ENCODE data around the gene LMNB1.
A peak's percentile ranks its signal among the peaks of the same experiment; 100 is the strongest.

The LMNB1 gene

DNA sequence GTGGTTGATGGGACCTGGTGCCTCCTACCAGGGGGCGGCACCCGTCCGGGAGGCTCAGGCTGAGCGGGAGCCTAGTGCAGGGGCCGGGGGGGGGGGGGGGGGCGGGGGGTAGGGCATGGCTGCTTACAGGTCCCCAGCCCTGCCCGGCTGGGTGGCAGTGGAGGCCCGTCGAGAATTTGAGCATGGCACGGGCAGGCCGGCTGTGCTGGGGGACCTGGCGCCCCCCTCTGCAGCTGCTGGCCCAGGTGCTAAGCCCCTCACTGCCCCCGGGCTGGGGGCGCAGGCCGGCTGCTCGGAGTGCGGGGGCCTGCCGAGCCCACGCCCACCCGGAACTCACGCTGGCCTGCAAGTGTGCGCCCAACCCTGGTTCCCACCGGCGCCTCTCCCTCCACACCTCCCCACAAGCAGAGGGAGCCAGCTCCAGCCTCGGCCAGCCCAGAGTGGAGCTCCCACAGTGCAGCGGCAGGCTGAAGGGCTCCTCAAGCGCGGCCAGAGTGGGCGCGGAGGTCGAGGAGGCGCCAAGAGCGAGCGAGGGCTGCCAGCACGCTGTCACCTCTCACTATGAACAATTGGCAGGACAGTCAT, 77.7 kb downstream of the LMNB1 start:
- no peak for DNase-seq (ENCODE audit: low read depth, low spot score)

DNA sequence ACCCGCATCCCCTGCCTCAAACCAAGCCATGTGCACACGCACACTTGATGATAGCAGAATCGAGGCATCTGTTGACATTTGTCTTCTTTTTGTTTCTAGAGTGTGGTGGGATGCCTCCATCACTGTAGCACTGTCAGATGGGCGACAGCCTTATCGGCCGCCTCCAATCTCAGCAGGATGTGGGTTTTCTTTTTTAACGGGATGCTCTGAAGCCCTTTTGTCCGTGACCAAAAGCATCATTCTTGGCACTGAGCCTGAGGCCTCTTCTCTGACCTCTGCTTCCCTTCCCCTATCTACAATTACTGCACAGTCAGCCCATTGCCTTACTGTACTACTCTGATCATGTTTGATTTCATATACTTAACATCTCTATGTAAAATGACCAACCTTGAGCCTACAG, 78.3 kb downstream of the LMNB1 start:
- DNase-seq (ENCODE audit: low read depth, low spot score): no peak

DNA sequence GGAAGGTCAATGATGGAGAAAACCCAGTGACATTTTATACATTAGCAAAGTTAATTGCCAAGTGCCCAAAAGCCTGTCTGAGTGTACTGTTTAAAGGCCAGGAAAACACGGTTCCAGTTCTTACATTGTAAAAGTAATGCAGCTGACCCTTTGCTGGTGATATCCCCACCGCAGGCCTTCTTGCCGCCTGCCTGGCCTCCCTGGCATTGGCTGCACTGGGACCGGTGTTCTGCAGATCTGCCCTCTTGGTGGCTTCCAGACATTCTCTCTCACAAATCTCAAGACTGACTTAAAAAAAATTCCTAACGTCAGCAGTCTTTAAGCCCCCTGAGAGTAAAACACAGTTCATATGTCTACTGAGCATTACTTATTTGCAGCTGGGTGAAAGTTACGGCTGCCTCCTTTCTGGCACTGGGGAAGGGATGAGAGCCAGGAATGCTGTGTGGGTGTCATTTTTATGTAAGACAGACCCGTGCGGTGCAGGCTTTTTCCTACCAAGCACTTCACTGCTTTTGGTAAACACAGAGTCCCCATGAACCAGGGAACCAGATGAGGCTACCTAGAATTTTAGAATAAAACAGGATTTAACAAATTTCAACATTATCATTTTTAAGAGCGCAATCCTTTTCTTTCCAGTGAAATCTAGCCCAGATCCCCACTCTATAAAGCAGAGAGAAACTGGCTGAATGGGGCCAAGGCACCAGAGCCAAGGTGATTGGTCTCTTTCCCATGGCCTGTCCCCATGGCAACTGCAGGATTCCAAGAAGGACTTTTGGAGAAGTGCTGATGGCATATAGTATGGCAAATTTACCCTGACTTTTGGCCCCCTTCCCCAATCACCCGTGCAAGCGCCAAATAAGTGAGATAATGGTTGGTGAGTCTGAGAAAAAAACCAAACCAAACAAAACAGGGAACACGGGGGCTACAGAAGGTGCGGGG, 80.8 kb downstream of the LMNB1 start:
- no peak for DNase-seq (ENCODE audit: low read depth, low spot score)

DNA sequence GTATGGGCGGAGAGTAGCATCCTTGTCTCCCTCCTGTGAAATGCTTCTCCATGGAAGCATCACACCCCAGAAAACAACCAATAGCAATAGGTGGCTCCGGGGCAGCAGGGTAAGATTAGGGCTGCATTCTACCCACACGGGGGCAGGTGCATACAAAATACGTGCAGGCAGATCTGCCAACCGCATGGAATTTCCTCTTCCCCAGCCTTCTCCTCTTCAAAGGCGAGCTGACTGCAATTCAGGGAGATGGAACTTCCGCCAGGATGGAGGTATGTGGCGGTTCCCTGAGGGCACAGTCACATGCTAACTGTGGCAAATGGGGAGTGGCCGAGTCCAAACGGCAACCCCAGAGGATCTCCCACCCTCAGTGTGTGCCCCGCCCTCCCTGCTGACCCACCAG, 81.5 kb downstream of the LMNB1 start:
- no peak for DNase-seq (ENCODE audit: low read depth, low spot score)

DNA sequence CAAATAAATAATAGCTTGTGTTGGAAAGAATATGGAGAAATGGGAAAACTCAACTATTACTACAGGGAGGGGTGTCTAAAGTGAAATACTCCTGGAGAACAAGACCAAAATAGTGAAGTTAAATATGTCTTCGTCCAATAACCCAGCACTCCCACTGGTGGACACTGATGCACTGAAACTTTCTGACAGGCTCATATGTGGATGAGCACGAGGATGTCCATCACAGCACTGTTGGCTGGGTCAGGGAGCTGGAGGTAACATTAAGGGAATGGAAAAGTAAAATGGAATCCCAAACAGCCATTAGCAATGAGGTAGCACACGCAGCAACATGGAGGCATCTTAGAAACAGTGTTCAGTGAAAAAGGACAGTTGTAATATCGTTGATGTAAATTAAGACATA, 86.5 kb downstream of the LMNB1 start:
- no peak for DNase-seq (ENCODE audit: low read depth, low spot score)

DNA sequence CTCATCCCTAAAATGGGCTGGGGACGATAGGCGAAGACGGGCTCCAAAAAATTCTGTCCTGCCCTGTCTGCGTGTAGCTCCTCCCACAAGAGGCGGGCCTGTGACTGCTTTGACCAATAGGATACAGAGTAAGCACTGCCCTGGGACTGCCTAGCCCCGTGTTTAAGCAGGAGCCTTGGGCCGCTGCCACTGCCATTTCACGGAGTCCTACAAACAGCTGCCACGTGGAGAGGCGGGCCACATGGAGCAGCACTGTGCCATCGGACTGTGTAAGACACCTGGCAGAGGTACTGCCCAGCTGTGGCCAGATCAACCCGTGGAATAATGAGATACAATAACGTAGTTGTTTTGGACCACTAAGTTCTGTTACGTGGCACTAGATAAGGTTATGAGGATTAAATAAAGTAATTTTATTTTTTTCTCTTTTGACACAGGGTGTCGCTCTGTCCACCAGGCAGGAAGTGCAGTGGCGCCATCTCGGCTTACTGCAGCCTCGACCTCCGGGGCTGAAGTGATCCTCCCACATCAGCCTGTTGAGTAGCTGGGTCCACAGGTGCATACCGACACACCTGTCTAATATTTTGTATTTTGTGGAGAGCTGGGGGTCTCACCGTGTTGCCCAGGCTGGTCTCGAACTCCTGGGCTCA, 87.2 kb downstream of the LMNB1 start:
- no peak for DNase-seq (ENCODE audit: low read depth, low spot score)

DNA sequence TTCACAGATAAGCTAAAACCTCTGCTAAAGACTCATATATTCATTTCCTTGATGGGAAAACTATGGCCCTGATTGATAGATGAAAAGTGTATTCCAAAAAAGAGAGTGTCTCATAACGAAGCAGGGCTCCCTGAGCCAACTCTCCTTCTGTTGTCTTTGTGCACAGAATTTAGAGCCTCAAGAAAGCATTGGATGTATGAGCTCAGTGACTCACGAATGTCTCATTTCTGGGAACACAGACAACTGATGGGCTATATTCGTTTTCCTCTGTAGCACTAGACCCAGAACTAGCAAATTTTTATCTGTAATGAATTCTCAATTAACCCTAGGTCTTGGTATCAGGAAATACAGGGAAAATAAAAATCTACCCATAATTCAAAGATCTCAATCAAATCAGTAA, 88.4 kb downstream of the LMNB1 start:
- DNase-seq (ENCODE audit: low read depth, low spot score): peak; percentile 67

DNA sequence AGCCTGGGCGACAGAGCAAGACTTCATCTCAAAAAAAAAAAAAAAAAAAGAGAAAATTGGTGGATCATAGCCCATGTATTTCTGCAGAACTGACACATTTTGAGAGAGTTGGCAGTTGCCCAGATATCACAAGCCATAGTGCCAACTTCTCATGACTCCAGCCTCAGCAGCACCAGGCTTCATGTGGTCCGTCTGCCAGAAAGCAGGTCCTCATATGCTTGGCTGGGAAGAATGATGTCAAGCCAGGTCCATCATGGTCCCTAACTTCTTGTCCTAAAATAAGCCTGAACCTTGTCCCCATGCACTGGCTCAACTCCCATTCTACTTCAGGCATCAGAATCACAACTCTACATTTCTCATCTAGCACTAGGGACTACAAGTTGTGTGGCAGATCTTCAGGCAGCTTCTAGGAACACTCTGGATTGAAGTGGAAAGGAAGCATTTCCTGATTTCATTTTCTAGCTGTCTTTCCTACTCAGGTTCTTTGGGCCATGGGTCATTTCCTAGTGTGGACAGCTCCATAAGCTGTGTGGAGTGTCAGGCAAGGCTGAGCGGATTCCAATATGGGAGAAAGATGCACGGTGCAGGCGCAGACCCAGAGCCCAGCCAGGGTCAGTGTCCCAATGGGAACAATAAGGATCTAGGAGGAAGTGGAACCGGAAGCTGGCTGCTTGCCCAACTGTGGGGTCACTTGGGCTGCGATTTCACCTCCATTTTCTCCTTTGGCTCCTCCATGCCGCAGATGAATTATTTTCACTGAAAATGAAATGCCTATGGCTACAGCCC, 90.1 kb downstream of the LMNB1 start:
- DNase-seq (ENCODE audit: low read depth, low spot score): no peak

DNA sequence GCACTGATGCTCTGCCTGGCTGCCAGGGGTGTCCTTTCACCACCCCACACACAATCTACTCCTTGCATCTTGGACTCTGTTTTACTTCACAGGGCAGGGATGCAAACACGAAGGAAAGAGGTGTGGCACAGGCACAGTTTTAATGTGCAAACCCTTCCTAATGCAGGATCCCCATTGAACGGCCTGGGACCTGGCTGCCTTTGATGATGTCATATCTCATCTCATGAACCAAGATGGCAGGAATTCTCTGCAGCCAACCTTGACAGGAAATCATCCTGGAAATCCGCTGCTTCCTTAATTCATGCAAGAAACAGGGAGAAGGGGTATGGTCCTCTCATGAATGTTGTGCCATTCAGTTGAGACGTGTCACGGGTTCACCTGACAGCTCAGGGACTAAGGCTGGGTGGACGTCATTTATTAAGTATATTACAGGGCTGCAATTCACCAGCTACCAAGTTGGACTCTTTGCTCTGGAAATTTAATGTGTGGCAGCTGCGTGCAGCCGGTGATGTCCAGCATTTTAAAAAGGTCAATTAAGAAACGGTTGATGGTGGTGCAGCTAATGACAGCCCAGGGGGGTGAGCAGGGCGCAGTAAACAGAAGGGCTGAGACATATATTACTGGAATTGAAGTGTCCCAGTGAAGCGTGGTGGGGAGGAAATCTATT, 91.5 kb downstream of the LMNB1 start:
- no peak for DNase-seq (ENCODE audit: low read depth, low spot score)

DNA sequence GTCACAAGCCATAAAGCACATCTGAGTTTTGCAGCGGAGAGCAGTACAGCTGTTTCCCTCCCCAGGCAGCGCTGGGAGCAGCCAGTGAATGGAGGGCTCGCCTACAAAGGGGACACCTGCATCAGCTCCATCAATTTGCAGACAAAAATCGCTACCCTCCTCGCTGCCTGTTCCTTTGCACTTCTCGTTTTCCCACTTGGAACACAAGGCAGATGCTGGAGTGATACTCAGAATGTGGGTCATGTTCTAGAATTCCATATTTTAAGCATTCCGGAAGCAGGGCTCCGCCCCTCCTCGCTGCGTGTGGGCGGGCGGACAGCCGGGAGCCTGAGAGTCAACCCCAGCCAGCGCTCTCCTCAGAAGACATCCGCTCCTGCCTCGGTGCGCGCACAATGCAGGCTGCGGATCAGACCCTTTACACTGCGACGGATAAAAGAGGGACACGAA, 92.1 kb downstream of the LMNB1 start:
- peak; percentile 43 for DNase-seq (ENCODE audit: low read depth, low spot score)

DNA sequence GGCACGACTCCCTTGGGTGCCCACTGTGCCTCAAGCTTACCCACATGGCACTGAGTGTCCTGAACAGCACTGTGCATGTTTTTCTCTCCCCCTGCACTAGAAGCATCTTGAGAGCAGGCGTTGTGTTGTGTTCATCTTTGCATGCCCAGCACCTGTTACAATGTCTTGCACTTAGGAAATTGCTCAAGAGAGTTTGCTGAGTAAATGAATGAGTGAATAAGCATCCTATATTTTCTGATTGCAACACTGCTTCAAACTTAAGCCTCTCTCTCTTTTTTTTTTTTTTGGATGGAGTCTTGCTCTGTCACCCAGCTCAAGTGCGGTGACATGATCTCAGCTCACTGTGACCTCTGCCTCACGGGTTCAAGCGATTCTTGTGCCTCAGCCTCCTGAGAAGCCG, 94.5 kb downstream of the LMNB1 start:
- no peak for DNase-seq (ENCODE audit: low read depth, low spot score)

DNA sequence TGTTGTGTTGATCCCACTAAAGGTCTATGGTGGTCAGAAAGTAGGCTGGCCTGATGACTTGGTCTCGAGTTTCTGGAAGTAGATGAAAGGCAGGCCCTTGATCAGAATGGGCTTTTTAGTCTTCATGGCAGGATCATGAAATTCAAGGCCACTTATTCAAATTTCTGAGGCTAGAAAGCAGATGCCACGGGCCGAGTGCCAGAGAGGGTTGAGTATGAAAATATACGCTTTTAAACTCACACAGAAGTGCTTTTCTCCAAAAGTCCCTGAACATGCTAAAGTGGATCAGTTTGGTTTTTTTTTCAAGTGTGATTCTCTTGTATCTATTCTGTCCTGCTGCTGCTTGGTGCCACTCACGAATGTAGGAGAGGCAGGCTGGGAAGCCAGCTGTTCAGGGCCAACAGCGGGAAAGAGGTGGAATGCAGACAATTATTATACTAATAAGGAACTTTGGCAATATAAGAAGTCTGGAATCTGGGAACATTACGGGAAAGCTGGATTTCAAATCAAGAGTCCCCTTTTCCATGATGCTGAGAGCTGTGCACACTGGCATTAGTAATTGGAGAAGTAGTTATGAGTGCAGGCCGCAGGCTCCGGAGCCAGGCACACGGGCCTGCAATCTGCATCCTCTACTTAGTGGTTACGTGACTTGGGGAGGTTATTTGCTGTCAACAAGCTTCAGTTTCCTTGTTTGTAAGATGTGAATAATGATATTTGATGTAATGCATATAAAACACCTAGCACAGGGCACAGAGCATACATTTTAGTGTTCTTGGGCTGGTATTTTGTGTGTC, 95.8 kb downstream of the LMNB1 start:
- no peak for DNase-seq (ENCODE audit: low read depth, low spot score)

DNA sequence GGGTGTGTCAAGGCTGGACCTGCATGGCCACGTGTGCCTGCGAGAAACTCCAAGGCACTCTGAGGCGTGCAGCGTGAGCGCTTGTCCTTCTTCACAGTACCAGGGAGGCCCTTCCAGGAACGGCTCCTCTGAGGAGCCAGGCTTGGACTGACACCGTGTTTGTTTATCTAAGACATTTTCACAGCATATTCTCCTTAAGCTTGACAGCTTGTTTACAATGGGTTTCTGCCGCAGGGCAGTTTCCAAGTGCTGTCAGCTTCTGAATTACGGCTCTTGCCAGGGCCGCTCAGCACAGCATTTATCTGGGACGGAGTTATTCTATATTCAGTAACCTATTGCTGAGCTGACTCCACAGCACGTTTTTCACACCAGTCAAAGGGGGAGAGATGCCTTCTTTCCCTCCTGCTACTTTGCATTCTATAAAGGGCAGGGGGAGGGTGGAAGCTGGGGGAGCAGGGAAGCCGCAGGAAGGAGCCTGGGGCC, 98.4 kb downstream of the LMNB1 start:
- peak; percentile 81 for DNase-seq (ENCODE audit: low read depth, low spot score)

DNA sequence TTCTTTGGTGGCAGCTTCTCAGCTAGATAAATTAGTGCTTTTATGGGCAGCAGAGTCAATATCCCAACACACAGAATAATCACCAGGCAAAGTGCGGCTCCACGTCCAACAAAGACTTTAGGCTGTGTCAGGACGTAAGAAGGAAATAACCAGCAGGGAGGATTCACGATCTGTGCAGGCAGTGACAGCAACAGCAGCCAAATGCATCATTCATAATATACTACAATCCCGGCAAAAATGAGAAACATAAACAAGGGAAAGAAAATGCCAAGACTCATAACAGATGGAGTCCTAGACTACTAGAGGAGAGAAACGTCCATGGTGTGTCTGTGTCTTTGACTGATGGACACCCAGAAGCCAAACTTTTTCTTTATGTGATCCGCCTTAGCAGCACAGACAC, 100.7 kb downstream of the LMNB1 start:
- DNase-seq (ENCODE audit: low read depth, low spot score): no peak

DNA sequence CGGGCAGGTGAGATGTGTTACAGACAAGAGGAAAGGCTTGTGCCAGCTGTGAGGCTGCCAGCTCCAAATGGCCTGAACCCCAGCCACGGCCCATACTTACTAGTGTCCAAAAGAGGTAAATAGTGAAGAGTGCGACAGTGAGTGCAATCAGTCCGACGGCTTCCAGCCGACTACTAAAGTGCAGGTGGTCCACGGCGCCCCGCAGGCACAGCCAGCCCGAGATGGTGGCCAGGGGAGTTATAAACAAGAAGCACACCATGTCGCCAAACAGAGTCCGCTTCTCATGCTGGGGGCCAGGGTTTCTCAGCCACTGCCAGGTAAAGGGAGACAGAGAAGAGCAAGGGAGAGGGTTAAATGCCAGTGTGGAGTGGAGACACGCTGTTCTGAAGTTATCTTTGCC, 101.1 kb downstream of the LMNB1 start:
- DNase-seq (ENCODE audit: low read depth, low spot score): no peak

DNA sequence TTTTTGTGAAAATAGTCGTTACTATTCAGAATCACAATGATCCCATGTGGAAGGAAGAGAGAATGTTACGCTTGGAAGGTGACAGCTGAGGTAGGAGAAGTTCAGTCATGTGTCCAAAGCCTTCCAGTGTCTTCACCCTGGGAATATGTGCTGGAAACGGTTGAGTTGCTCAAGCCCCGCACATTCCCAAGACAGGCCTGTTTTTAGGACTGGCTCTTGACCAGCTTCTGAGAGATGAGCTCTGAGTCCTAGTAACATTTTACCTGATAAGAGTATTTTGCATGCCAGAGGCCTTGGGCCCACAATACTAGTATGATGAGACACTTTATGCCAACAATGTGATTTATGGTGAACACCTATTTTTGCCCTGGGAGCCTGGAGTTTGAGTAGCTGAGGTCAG, 101.7 kb downstream of the LMNB1 start:
- no peak for DNase-seq (ENCODE audit: low read depth, low spot score)

DNA sequence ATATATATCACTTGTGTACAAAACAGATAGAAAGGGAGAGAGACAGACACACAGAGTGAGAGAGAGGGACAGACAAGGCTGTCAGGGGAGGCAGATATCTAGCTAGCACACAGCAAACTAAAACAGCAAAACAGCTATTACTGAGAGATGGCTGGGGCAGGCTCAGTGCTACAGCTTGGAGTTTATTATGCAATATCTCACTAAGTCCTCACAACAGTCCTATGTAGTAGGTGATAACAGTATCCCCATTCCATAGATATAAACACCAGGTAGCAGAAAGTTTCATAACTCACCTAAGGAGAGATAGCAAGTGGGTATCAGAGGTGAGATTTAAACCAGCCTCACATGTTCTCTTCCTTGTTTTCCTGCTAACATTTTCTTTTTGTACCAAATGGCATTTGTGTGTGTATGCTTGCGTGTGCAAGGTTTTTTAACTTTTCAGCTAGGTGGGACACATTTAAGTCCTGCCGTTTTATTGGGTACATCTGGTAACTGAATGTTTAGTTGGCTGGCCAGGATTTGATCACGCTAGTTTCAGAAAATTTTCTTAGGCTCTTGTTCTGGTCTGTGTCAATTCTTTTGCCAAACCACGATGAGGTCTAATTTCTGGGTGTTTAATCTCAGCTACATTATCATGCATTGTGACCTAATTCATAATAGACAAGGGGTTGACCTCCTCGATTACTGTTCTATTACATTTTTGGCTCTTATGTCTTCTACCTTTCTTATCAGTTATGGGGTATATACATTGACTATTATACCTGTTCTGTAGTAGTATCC, 105.1 kb downstream of the LMNB1 start:
- DNase-seq (ENCODE audit: low read depth, low spot score): no peak

DNA sequence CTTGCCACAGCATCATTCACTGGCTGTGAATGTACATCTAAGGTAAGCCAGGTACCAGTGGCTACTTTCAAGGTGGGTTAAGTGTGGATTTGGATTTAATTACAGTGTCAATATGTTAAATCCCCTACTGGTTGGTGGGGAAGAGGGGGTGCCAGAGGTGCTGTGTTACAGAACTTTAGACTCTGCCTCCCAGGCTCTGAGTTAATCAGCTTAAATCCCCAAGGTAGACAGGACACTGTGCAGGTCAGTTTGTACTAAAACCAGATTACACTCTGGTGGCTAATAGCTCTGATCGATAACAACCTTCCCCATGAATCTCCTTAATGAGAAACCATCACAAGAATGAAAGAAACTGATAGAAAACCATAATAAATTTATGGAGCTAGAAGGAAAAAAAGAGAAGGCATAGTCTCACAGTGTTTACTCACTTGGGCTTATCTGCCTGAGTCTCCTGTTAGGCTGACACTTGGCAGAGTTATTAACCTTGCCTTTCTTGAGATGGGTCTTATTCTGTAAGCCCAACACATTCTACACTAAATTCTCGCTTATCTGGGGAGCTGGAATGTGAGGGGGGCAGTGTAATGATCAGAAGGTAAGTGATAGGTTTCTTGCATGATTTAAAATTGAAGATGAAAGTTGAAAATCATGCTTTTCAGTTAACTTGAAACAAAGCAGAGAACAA, 106.8 kb downstream of the LMNB1 start:
- DNase-seq (ENCODE audit: low read depth, low spot score): no peak

DNA sequence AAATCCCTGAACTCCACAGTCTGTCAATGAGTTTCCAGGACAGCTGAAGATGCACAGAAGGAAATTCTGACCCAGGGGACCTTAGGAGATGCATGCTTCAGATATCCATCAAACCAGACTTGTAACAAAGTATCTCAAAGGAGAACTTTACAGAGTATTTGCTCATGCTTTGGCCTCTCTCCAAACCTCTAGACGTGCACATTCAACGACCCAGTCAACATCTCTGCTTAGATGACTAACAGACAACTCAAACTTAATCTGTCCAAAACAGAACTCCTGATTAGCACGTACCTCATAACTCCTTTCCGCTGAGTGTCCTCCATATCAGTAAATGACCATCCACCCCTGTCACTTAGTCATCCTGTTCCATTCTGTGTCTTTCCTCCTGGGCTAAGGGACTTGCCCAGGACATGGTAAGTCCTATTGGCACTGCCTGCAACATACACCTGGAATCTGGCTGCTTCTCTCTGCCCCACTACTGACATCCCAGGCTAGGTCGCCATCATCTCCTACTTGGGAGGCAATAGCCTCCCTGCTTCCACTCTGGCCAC, 107.4 kb downstream of the LMNB1 start:
- peak; percentile 78 for DNase-seq (ENCODE audit: low read depth, low spot score)
